Stimulated activated naive CD8-positive, alpha-beta T cell treated with anti-CD3 and anti-CD28 coated beads, Interleukin-15, Interleukin-2, amounts not matched to agents 100 ng/mL and 50 ng/mL, for 24 hours (primary cell): ENCODE data around the gene CD44.

Experiments
- H3K27ac Mint-ChIP-seq: one replicate; pipeline ENCODE4 v1.8.0; 2021; ENCODE audit warnings: mild to moderate bottlenecking, mixed read lengths
- H3K27me3 Mint-ChIP-seq: one replicate; pipeline ENCODE4 v1.8.0; 2021; ENCODE audit warnings: mixed read lengths
- H3K36me3 Mint-ChIP-seq: one replicate; pipeline ENCODE4 v1.8.0; 2021; ENCODE audit warnings: low read depth, mixed read lengths
- H3K4me1 Mint-ChIP-seq: one replicate; pipeline ENCODE4 v1.8.0; 2021; ENCODE audit warnings: low read depth, mixed read lengths
- H3K4me3 Mint-ChIP-seq: one replicate; pipeline ENCODE4 v1.8.0; 2021; ENCODE audit warnings: mild to moderate bottlenecking, mixed read lengths
- H3K9me3 Mint-ChIP-seq: one replicate; pipeline ENCODE4 v1.8.0; 2021; ENCODE audit warnings: mixed read lengths

Gene CD44

GRCh38 chr11:35167426-35167954 is 28.5 kb downstream of the CD44 start:
- H3K27ac Mint-ChIP-seq, result peak overlapping the region; percentile 97
- H3K4me1 Mint-ChIP-seq, result peaks cover 100% of the 10 kb centered on the region
- peak overlapping the region; percentile 72 for H3K4me3 Mint-ChIP-seq
- no peaks in the 10 kb centered on the region for H3K27me3 Mint-ChIP-seq
- H3K36me3 Mint-ChIP-seq, result peaks cover 69% of the 10 kb centered on the region
- no peaks in the 10 kb centered on the region for H3K9me3 Mint-ChIP-seq

- Mint-ChIP-seq H3K27ac (peak overlapping the region; percentile 97), H3K4me1 (peaks cover 100% of the 10 kb centered on the region), H3K4me3 (no peak overlapping the region), H3K9me3 (no peaks in the 10 kb centered on the region), H3K36me3 (peaks cover 74% of the 10 kb centered on the region), H3K27me3 (no peaks in the 10 kb centered on the region)
These were observed 29.7 kb downstream of the CD44 start for GRCh38 chr11:35168671-35169070.

- Mint-ChIP-seq H3K27ac (peak overlapping the region; percentile 97), H3K36me3 (peaks cover 71% of the 10 kb centered on the region), H3K4me1 (peaks cover 100% of the 10 kb centered on the region), H3K4me3 (no peak overlapping the region), H3K9me3 (no peaks in the 10 kb centered on the region), H3K27me3 (no peaks in the 10 kb centered on the region)
These were observed 30.1 kb downstream of the CD44 start for GRCh38 chr11:35169112-35169511.

GRCh38 chr11:35169754-35170153 is 30.8 kb downstream of the CD44 start:
- H3K4me1 Mint-ChIP-seq, result peaks cover 100% of the 10 kb centered on the region
- H3K36me3 Mint-ChIP-seq, result peaks cover 69% of the 10 kb centered on the region
- no peaks in the 10 kb centered on the region for H3K27me3 Mint-ChIP-seq
- peak overlapping the region; percentile 97 for H3K27ac Mint-ChIP-seq
- no peaks in the 10 kb centered on the region for H3K9me3 Mint-ChIP-seq
- H3K4me3 Mint-ChIP-seq, result no peak overlapping the region

GRCh38 chr11:35170503-35170902 is 31.5 kb downstream of the CD44 start:
- peaks cover 76% of the 10 kb centered on the region for H3K36me3 Mint-ChIP-seq
- H3K27ac Mint-ChIP-seq, result peak overlapping the region; percentile 62
- no peak overlapping the region for H3K4me3 Mint-ChIP-seq
- peaks cover 100% of the 10 kb centered on the region for H3K4me1 Mint-ChIP-seq
- H3K27me3 Mint-ChIP-seq, result no peaks in the 10 kb centered on the region
- no peaks in the 10 kb centered on the region for H3K9me3 Mint-ChIP-seq

- H3K27ac Mint-ChIP-seq, result peak overlapping the region; percentile 55
- no peaks in the 10 kb centered on the region for H3K27me3 Mint-ChIP-seq
- peaks cover 71% of the 10 kb centered on the region for H3K36me3 Mint-ChIP-seq
- H3K4me1 Mint-ChIP-seq, result peaks cover 96% of the 10 kb centered on the region
- H3K4me3 Mint-ChIP-seq, result no peak overlapping the region
- H3K9me3 Mint-ChIP-seq, result no peaks in the 10 kb centered on the region
These were observed 32.3 kb downstream of the CD44 start for GRCh38 chr11:35171226-35171625.

- H3K27me3 Mint-ChIP-seq, result no peaks in the 10 kb centered on the region
- H3K9me3 Mint-ChIP-seq, result no peaks in the 10 kb centered on the region
- H3K27ac Mint-ChIP-seq, result peak overlapping the region; percentile 61
- peak overlapping the region; percentile 60 for H3K4me3 Mint-ChIP-seq
- peaks cover 72% of the 10 kb centered on the region for H3K36me3 Mint-ChIP-seq
- peaks cover 96% of the 10 kb centered on the region for H3K4me1 Mint-ChIP-seq
These were observed 34.1 kb downstream of the CD44 start for GRCh38 chr11:35173011-35173511.

GRCh38 chr11:35173616-35174566 is 34.9 kb downstream of the CD44 start:
- Mint-ChIP-seq H3K4me3 (peak overlapping the region; percentile 60), H3K27me3 (no peaks in the 10 kb centered on the region), H3K4me1 (peaks cover 96% of the 10 kb centered on the region), H3K27ac (peak overlapping the region; percentile 61), H3K9me3 (no peaks in the 10 kb centered on the region), H3K36me3 (peaks cover 72% of the 10 kb centered on the region)

GRCh38 chr11:35174666-35175065 is 35.7 kb downstream of the CD44 start:
- H3K4me3 Mint-ChIP-seq, result no peak overlapping the region
- H3K27ac Mint-ChIP-seq, result peak overlapping the region; percentile 83
- H3K9me3 Mint-ChIP-seq, result no peaks in the 10 kb centered on the region
- H3K4me1 Mint-ChIP-seq, result peaks cover 96% of the 10 kb centered on the region
- H3K36me3 Mint-ChIP-seq, result peaks cover 72% of the 10 kb centered on the region
- H3K27me3 Mint-ChIP-seq, result no peaks in the 10 kb centered on the region

- Mint-ChIP-seq H3K4me3 (no peak overlapping the region), H3K27me3 (no peaks in the 10 kb centered on the region), H3K4me1 (peaks cover 92% of the 10 kb centered on the region), H3K36me3 (peaks cover 79% of the 10 kb centered on the region), H3K9me3 (no peaks in the 10 kb centered on the region), H3K27ac (peak overlapping the region; percentile 90)
These were observed 38.4 kb downstream of the CD44 start for GRCh38 chr11:35177370-35177769.

GRCh38 chr11:35178067-35178805 is 39.3 kb downstream of the CD44 start:
- peaks cover 79% of the 10 kb centered on the region for H3K36me3 Mint-ChIP-seq
- H3K9me3 Mint-ChIP-seq, result no peaks in the 10 kb centered on the region
- H3K27me3 Mint-ChIP-seq, result no peaks in the 10 kb centered on the region
- H3K4me1 Mint-ChIP-seq, result peaks cover 92% of the 10 kb centered on the region
- H3K27ac Mint-ChIP-seq, result peak overlapping the region; percentile 90
- peak overlapping the region; percentile 4 for H3K4me3 Mint-ChIP-seq

GRCh38 chr11:35178873-35179272 is 39.9 kb downstream of the CD44 start:
- H3K27me3 Mint-ChIP-seq, result no peaks in the 10 kb centered on the region
- H3K4me1 Mint-ChIP-seq, result peaks cover 92% of the 10 kb centered on the region
- H3K4me3 Mint-ChIP-seq, result peak overlapping the region; percentile 4
- no peaks in the 10 kb centered on the region for H3K9me3 Mint-ChIP-seq
- H3K36me3 Mint-ChIP-seq, result peaks cover 81% of the 10 kb centered on the region
- H3K27ac Mint-ChIP-seq, result peak overlapping the region; percentile 90

- Mint-ChIP-seq H3K4me3 (peak overlapping the region; percentile 4), H3K27me3 (no peaks in the 10 kb centered on the region), H3K27ac (peak overlapping the region; percentile 90), H3K4me1 (peaks cover 91% of the 10 kb centered on the region), H3K9me3 (no peaks in the 10 kb centered on the region), H3K36me3 (peaks cover 84% of the 10 kb centered on the region)
These were observed 40.6 kb downstream of the CD44 start for GRCh38 chr11:35179466-35180135.
